T-helper 22 cell (primary cell): ENCODE data around the gene NUDT16L1.

ENCODE experiments used
- DNase-seq: peaks from one replicate; pipeline ENCODE4 v3.0.0-alpha.2; 2020; ENCODE audit warnings: low read depth

The NUDT16L1 gene

DNA sequence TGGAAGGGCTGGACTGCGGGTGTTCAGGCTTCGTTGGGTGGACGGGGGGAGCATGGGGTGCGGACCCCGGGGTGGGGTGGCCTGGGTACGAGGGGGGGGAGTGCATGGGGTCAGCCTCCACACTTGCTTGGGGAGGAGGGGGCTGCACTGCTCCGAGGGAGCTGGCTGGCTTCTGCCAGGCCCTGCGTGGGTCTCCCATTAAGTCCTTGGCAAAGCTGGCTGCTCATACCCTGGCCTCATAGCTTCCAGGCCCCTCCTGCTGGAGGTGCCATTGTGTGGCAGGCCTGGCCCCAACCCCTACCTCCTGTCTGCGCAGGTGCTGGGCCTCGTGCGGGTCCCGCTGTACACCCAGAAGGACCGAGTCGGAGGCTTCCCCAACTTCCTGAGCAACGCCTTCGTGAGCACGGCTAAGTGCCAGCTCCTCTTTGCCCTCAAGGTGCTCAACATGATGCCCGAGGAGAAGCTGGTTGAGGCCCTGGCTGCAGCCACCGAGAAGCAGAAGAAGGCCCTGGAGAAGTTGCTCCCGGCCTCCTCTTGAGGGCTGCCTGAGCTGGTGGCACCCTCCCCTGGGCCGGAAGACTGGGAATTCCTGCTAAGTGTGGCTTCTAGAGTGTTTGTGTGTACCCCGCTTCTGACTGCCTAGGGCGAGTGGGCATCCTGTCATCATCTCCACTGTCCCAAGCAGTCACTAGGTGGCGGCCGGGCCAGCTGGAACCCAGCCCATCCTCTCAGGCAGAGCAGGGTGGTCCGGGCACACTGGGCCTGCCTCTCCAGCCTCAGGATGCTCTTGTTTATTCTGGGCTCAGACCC, 1.5 kb downstream of the NUDT16L1 start:
- no peak for DNase-seq

DNA sequence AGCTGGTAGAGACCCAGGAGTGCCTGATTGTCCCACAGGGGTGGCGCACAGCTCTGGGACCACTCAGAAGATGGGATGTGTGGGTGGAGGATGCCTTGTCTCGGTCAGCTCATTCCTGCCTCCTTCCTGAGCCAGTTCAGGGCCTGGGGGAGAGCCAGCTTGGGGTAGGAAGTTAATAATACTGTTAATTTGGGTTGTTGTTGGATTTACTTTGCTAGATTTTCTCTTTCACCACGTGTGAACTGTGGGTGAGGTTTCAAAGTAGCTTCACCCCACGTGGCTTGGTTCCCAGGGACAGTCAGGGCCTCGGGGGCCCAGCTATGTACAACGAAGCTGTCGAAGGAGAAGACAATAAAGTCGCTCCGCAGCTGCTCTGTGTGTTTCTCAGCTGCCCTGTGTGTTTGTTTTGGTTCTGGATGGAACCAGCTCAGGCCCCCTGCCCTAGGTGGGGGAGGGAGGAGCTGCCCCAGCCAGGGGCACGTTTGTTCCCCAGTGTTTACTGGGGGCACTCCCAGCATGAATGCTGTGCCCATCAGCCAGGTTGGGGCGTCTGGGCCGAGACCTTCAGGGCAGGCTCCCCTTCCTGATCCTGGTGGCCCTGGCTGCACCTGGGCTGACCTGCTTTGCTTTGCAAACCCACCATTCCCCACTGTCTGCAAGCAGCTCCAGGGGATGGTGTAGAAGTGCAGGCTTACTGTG, 2.3 kb downstream of the NUDT16L1 start:
- no peak for DNase-seq

DNA sequence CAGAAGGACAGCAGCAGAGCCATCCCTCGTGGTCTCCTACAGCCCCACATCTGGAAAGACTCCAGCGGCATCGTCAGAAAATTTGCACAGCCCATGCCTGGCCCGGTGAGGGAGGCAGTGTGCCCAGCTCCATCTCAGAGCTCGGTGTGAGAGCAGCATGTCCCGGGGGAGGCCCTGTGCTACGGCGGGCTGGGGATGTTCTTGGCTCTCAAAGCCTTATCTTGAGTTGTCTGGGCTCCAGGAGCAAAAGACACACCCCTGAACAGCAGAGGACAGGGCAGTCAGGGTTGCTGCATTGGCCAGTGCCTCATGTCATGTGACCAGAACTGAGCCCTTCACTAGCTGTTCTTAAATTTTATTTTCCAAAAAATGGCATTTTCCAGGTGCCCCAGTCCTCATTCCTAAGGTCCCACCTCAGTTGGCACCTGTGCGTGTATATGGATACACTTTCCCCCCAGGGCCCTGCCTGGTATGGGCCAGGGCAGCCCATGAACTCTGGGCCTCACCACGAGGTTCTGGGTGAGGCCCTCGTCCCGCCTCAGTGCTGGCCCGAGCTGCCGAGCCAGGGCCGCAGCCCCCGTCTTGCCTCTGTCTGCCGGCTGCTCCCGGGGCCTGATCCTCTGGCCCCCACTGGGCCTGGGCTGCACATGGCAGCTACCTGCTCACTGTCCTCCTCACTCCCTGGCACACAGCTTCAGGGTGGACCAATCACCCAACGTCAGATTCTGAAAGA, 3.0 kb downstream of the NUDT16L1 start:
- no peak for DNase-seq

DNA sequence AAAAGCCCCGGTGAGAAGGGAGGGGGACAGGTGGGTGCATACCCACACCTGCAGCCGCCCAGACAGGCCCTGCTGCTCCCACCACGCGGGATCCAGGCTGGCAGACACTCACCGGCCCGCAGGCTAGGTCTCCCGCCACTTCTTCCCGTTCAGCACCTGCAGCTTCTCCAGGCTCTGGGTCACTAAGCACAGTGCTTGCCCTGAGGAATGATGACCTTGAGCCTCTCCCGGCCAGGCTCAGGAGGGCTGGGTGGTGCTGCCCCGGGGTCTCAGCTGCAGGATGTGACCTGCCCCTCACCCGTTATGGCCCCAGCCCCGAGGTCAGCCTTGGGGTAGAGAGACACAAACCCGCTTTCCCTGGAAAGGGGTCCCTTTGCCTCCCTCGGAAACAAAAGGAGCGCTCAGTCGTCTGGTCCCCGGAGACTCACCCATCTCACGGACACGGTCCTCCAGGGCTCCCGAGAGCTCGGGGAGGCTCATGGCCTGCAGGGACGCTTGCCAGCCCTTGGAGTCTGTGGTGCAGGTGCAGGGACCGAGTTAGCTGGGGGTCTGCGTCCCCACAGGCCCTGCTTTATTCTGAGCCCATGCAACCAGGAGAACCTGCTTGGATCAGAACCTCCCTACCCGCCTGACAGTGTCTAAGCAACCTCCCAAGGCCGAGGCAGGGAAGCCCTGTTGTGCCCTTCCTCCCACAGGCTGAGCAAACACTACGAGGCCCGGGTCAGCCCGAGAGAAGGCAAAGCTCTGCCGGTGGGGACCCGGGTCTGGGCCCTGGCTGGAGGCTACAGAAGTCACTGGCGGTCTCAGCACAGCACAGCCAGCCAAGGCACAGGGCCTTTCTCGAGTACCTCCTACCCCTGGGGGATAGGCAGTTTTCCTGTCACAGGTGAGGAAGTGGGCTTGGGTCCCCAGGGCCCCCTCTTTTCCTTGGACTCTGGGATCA, 3.8 kb downstream of the NUDT16L1 start:
- DNase-seq, result no peak

DNA sequence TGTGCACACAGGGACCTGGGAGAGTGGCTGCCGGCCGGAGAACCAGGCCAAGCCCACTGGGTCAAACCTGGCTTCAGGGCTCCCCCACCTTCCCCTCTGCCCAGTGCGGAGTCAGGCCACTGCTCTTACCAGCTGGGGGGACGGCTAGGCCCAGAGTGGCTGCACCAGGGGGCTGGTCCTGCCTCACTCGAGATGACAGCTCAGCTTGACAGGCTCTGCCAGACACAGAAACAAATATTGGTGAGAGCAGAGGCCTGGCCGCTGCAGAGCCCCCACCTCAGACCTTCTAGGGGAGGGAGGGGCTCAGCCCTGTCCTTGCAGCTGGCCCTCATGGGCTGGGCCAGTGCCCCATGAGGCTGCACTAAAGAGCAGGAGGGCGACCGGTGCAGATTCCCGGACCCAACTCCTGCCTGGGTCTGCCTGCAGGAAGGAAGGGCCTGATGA, 4.5 kb downstream of the NUDT16L1 start:
- DNase-seq, result no peak

DNA sequence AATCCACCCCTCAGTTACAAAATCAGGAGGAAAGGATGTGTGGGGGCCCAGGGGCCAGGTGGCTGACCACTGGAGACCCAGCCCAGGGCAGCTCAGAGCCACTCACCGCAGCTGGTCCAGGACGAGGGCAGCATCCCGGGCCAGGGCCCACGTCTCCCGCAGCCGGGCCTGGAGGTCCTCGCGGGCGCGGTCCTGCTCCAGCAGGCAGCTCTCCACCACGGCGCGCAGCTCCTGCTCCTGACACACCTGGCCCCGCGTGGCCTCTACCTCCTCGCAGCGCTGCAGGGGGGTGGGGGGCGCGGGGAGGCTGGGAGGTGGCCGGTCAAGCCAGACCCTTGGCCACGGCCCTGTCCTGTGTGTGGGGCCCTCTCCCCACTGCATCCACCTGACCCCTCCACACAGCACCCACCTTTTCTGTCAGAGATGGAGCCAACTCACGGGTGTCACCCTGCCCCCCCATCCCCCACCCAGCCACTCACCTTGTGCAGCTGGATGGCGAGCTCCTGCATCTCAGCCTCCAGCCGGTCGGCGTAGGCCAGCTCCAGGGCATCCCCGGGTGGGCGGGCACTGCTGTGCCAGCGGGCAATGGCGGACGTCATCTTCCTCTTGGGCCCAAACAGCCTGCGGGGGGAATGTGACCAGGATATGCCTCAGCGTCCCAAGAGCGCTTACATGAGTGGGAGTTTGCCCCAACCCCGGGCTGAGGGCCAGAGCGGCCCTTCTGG, 5.1 kb downstream of the NUDT16L1 start:
- no peak for DNase-seq

DNA sequence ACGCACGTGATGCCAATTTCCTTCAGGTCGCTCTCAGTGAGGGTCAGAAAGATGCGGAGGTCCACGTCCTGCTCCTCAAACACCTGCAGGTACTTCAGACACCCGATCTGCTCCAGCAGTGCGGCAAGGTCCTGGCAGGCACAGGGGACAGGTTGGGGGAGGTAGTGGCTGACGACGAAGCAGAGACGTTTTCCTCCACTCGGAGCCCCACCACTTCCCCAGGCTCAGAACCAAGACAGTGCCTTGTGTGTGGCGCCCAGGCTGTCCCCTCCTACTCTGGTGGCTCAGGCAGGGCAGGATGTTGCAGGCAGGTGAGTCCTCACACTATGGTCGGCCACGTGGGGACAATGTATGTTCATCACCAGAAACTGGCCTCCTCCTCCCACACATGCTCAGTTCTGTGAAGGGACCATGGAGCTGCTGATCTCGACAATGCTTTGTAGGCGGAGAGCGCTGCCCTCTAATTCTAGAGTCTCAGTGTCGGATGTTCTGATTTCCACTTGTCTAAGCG, 5.7 kb downstream of the NUDT16L1 start:
- DNase-seq, result no peak

DNA sequence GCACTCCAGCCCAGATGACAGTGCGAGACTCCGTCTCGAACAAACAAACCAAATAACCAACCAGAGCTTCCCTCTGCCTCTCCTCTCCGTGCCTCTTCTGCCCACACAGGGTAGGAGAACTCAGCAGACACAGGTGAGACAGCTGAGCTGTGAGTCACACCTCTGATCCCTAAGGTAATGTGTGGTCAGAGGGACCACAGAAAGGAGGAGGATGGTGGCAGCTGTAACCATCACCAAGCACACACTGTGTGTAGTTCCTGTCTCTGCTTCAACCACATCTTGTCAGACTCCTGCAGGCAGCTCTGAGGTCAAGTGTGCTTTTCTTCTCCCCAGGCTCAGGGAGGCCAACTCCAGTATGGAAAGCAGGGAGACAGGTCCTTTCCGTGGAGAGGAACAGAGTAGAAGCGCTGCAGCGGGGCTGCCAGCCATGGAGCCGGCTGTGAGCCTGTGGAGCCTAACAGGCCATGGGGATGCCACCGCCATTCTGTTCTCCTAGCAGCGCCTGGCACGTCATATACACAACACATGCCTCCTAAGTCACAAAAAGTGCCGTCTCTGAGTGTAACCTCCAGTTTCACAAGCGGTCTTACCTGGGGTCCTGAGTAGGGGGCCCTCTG, 7.1 kb downstream of the NUDT16L1 start:
- DNase-seq, result no peak

DNA sequence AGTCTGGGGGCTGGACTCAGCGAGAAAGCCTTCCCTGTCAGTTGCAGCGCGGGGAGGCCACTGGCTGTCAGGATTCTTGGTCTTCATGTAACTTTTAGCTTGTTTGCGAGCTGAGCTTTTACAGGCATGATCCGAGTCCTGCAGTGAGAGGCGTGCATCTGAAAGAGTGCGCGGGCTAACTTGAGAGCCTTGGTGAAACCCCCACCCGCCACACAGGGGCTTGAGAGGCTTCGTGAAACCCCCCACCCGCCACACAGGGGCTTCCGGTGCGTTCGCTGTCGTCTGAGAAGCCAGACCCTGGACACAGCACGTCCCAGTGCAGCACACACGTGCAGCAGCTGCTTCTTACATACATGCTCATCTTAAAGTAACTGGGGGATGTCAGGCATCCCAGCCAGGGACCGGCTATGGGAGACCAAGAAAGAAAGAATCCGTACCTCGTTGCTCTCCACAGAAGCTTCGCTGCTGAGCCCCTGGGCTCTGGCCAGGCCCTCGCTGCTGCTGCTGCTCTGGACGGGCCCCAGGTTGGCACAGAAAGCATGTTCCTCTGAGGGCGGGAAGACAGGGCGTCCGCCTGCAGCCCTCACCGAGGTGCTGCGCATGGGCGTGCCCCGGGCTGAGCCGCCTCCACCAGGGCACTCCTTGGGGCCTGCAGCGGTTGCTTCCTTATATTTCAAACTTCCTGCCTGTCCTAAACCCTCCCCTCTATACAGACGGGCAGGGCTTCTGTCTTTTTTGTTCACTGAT, 7.8 kb downstream of the NUDT16L1 start:
- no peak for DNase-seq

DNA sequence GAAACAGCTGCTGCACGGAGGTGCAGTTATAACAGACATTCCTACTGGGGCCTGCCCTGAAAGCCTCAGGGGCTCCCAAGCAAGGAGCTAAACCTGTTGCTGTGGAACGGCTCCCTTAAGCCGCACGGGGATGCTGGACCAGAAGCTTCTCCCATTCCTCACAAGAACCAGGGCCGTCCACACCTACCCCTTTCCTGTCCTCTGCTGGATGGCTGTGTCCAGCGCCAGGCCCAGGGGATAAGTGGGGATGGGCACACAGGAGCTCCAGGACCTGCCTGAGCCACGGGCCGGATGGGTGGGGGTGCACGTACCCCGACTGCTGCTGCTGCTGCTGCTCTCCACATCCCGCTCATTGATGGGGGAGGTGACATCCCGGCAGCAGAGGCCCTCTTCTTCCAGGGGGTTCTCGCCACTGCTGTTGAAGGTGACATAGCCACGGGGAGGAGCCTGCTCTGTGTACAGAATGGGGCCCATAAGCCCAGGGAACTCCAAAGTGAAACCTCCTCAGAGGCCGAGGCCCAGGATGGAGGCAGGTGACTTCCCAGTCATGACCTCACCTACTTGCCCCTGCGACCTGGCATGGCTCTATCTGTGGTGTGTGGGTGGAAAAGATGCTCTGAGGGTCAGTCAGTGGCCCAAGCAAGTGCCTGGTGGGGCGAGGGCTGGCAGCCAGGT, 8.6 kb downstream of the NUDT16L1 start:
- DNase-seq, result no peak

DNA sequence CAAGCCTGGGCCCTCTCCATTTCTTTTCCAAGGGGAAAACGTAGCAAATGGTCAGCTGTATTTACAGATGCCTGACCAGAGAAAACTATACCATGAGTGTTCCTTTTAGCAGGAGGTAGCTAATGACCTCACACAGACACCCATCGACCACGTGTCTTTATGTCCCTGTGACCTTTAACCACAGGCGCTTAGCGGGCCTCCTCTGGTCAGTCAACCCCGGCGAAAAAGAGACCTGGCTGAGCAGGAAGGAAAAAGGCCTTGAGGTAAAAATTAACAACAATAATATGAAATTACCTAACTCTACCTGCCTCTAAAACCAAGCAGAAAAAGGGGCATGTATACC, 9.1 kb downstream of the NUDT16L1 start:
- no peak for DNase-seq

DNA sequence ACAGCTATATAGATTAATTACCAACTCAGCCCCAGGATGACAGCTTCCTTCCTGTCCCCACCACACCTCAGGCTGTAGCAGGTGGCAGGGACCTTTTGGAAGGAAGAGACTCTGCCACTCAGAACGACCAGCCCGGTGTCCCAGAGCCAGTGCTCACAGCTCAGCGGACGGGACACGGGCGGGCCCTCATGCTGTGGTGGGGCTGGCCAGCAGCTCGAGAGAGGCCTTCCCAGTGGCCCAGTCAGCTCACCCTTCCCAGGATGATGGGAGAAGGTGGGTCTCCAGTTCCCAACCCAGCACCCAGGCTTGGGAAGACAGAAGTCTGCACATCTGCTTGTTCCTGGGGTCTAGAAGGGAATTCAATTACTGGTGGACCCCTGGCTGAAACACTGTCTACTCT, 10.5 kb downstream of the NUDT16L1 start:
- no peak for DNase-seq

DNA sequence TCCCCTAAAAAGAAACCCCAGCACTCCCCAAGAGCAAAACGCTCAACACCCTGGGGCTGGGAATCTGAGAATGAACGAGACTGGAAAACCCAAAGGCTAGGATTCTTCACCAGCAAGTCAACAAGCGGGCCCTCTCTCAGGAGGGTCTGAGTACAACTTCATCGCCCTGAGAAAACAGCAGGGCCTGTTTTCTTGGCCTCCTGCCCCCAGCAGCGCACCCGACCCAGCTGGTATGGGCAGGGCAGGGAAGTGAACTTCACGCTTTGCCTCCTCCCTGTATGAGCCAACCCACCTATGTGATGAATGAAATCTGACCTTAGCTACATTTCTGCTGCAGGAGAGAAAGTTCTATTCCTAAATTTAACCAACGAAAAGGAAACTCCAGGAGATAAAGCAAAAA, 11.1 kb downstream of the NUDT16L1 start:
- DNase-seq, result no peak

DNA sequence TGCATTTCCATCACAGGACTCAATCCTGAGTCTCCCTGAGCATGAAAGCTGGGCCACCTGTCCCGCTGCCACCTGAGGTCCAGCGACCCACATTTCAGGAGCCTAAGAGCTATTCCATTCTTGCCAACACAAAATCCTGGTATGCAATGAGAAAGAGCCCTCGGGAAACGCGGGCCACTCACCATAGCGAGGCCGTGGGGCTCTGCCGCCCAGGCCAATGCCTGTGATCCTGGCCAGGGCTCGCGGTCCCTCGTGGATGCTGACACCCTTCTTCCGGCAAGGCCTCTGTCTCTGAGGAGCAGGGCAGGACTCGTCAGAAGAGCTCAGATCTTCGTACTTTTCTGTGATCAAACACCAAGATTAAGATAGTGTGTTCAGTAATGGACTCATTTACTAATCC, 11.6 kb downstream of the NUDT16L1 start:
- no peak for DNase-seq

DNA sequence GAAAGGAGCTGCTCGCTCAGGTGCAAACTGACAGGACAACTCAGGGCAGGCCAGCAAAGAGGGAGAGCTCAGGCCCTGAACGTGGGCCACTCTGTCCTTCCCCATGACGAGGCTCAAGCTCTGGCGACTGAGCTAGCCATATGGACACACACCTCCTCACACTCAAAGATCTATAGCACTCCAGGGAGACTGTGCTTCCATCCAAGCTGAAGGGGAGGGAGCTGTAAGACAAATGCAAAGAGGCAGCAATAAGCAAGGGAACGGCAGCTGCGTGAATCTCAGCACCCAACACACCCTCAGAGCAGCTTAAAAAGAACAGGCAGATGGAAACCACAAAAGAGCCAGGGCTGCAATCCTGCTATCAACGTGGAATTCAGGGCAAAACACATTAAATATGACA, 13.5 kb downstream of the NUDT16L1 start:
- DNase-seq, result no peak

DNA sequence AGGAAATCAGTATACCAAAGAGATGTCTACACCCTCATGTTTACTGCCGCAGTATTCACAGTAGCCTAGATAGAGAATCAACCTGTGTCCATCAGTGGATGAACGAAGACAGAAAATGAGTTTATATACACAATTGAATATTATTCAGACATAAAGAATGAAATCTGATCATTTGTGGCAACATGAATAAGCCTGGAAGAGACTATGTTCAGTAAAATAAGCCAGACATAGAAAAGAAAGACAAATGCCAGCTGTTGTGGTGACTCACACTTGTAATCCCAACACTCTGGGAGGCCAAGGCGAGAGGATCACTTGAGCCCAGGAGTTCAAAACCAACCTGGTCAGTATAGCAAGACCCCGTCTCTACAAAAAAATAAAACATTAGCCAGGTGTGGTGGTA, 16.1 kb downstream of the NUDT16L1 start:
- no peak for DNase-seq

DNA sequence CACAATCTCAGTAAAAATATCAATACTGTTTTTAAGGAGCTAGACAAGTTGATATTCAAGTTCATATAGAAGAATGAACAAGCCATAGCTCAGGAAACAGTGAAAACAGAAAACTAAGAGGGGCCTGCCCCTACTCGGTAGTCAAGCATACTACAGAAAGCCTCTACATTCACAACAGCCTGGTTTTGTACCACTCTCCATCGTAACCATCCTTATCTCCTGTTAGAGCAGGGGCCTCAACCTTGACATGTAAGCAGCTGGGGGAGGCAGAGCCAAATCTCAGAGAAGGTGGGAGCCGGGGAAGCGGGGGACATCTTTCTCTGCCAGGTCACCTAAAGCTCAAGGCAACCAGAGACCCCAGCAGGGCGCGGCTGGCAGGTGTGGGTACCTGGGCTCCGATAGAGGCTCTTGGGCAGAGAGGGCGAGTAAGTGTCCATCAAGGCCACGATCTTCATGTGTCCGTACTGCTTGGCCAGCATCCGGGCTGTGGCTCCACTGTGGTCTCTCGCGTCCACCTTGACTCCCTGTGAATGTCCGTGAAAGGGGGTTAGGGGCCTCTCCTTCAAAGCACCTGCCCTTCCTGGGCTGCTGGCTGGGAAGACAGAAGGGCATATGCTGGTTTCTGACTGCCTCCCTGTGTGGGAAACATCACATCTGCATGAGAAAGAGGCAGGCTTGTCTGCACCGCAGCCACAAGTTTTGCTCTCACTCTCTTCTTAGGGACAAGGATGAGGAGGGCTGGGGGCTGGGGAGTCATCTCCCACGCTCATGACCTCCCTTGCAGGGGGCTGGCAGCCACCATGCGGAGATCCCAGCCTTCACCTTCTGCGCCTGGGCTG, 20.5 kb downstream of the NUDT16L1 start:
- DNase-seq, result no peak

DNA sequence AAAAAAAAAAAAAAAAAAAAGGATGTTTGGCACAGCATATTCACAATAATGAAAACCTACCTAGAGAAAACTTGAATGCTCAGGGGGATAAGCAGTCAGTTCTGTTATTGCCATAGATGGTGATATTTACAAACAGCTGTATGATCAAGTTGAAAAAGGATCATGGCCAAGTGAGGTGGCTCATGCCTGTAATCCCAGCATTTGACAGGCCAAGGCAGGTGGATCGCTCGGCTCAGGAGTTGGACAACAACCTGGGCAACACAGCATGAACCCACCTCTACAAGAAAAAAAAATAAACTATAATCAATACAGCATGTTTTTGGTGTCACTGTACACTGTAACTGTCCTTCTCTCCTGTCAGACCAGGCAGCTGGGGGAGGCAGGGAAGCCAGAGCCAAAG, 21.6 kb downstream of the NUDT16L1 start:
- DNase-seq, result no peak
